Measurements from ENCODE around the gene RWDD3. TPM values are rescaled to one million over a fixed set of nuclear protein-coding genes. Genes with fewer than 3 reads are reported as not detected.

The RWDD3 gene
- total RNA-seq, 4 donors from 2014 or later, result 8.8 to 15.2 (median 11.6) TPM

- DNase-seq (ENCODE audit: extremely low spot score), result no peak
- H3K4me1 ChIP-seq, result peaks cover 5 to 20% (median 8%) of the 10 kb centered on the region in 4 donors
- no peak overlapping the region for H3K27ac ChIP-seq (replicated peaks in 1 of 4)
- H3K27me3 ChIP-seq, result no peaks in the 10 kb centered on the region
- intact Hi-C loops (cut with DNase I), result no loop called here
- peaks cover 0 to 3% (median 0%) of the 10 kb centered on the region in 4 donors for H3K36me3 ChIP-seq
- TF ChIP-seq, protein P1, sequence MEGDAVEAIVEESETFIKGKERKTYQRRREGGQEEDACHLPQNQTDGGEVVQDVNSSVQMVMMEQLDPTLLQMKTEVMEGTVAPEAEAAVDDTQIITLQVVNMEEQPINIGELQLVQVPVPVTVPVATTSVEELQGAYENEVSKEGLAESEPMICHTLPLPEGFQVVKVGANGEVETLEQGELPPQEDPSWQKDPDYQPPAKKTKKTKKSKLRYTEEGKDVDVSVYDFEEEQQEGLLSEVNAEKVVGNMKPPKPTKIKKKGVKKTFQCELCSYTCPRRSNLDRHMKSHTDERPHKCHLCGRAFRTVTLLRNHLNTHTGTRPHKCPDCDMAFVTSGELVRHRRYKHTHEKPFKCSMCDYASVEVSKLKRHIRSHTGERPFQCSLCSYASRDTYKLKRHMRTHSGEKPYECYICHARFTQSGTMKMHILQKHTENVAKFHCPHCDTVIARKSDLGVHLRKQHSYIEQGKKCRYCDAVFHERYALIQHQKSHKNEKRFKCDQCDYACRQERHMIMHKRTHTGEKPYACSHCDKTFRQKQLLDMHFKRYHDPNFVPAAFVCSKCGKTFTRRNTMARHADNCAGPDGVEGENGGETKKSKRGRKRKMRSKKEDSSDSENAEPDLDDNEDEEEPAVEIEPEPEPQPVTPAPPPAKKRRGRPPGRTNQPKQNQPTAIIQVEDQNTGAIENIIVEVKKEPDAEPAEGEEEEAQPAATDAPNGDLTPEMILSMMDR (IDR thresholded peaks at IDR 0.05), result no peak
- TF ChIP-seq EP300 (IDR thresholded peaks at IDR 0.05), result no peak
- no peak for TF ChIP-seq POLR2AphosphoS5 (IDR thresholded peaks at IDR 0.05)
- TF ChIP-seq POLR2A (IDR thresholded peaks at IDR 0.05; ENCODE audit: low read depth), result no peak
- no peak overlapping the region for H3K4me3 ChIP-seq
- H3K9me3 ChIP-seq, result no peaks in the 10 kb centered on the region
Observed at GRCh38 chr1:95196017-95196416, 38.0 kb upstream of the RWDD3 start.

- no peaks in the 10 kb centered on the region for H3K36me3 ChIP-seq
- H3K4me3 ChIP-seq, result no peak overlapping the region
- H3K27ac ChIP-seq (replicated peaks in 1 of 4), result no peak overlapping the region
- peaks cover 5 to 27% (median 9%) of the 10 kb centered on the region in 4 donors for H3K4me1 ChIP-seq
- DNase-seq (ENCODE audit: extremely low spot score), result no peak
- 48% methylated on average over 1 of the region's 1 CpG for WGBS
- no peaks in the 10 kb centered on the region for H3K27me3 ChIP-seq
- intact Hi-C loops (cut with DNase I), result no loop called here
- TF ChIP-seq, protein P1 (IDR thresholded peaks at IDR 0.05), result no peak
- TF ChIP-seq EP300 (IDR thresholded peaks at IDR 0.05), result no peak
- H3K9me3 ChIP-seq, result no peaks in the 10 kb centered on the region
Observed at GRCh38 chr1:95197616-95198252, 36.3 kb upstream of the RWDD3 start.

DNA sequence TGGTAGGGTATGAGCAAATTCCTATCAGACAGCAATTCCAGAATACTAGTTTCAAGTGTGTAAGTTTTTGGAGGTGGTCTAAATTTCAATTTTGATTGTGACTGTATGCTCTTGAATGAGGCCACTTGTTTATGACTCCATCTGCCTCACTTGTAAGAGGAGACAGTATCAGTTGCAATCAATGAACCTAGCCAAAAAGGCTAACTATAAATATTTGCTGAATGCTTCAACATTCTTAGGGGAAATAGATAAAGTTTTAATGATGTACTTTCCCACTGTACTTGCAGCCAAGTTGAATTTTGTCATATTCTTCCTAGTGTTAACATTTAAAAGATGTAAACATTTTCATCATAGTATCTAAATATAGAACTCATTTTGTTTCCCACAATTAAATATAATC is 32.1 kb upstream of the RWDD3 start:
- DNase-seq (ENCODE audit: extremely low spot score), result no peak
- no peaks in the 10 kb centered on the region for H3K9me3 ChIP-seq
- TF ChIP-seq POLR2A (IDR thresholded peaks at IDR 0.05; ENCODE audit: low read depth) (no peak), POLR2AphosphoS5 (IDR thresholded peaks at IDR 0.05) (no peak), EP300 (IDR thresholded peaks at IDR 0.05) (no peak)
- TF ChIP-seq, protein P1 (IDR thresholded peaks at IDR 0.05), result no peak
- H3K4me1 ChIP-seq, result peaks cover 0 to 15% (median 5%) of the 10 kb centered on the region in 4 donors
- H3K4me3 ChIP-seq, result no peak overlapping the region
- H3K27me3 ChIP-seq, result no peaks in the 10 kb centered on the region
- no peaks in the 10 kb centered on the region for H3K36me3 ChIP-seq
- intact Hi-C loops (cut with DNase I), result no loop called here
- no peak overlapping the region for H3K27ac ChIP-seq (replicated peaks in 1 of 4)

DNA sequence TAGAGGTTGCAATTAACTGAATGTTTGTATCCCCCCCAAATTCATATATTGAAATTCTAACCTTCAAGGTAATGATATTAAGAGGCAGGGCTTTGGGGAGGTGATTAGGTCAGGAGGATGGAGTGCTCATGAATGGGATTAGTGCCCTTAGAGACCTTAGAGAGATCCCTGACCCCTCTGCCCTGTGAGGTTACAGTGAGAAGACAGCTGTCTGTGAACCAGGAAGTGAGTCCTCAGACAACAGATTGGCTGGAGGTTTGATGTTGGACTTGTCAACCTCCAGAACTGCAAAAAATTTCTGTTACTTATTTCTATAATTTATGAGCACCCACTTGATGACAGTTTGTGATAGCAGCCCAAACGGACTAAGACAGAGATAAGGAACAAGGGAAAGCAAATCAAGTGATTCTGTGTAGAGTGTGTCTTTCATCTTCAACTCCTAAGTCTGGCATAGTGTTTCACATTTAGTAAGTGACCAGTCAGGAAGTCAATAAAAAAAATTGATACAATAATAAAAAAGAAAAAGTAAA is 30.0 kb upstream of the RWDD3 start:
- intact Hi-C loops (cut with DNase I), result no loop called here
- H3K4me1 ChIP-seq, result peaks cover 0 to 7% (median 1%) of the 10 kb centered on the region in 4 donors
- H3K27ac ChIP-seq (replicated peaks in 1 of 4), result no peak overlapping the region
- no peak for DNase-seq (ENCODE audit: extremely low spot score)
- no peaks in the 10 kb centered on the region for H3K9me3 ChIP-seq
- no peaks in the 10 kb centered on the region for H3K27me3 ChIP-seq
- H3K4me3 ChIP-seq, result no peak overlapping the region
- H3K36me3 ChIP-seq, result no peaks in the 10 kb centered on the region
- no peak for TF ChIP-seq EP300 (IDR thresholded peaks at IDR 0.05)
- no peak for TF ChIP-seq POLR2A (IDR thresholded peaks at IDR 0.05; ENCODE audit: low read depth)
- TF ChIP-seq, protein P1 (IDR thresholded peaks at IDR 0.05), result no peak
- TF ChIP-seq POLR2AphosphoS5 (IDR thresholded peaks at IDR 0.05), result no peak
- 57% methylated on average over 1 of the region's 1 CpG for WGBS

- H3K9me3 ChIP-seq, result no peaks in the 10 kb centered on the region
- no peaks in the 10 kb centered on the region for H3K27me3 ChIP-seq
- no peak overlapping the region for H3K27ac ChIP-seq (replicated peaks in 1 of 4)
- WGBS, result 97% methylated on average over 2 of the region's 2 CpGs
- intact Hi-C loops (cut with DNase I), result no loop called here
- TF ChIP-seq POLR2A (IDR thresholded peaks at IDR 0.05; ENCODE audit: low read depth), result no peak
- TF ChIP-seq, protein P1 (IDR thresholded peaks at IDR 0.05), result no peak
- no peak for TF ChIP-seq POLR2AphosphoS5 (IDR thresholded peaks at IDR 0.05)
- TF ChIP-seq EP300 (IDR thresholded peaks at IDR 0.05), result no peak
- DNase-seq (ENCODE audit: extremely low spot score), result no peak
- no peak overlapping the region for H3K4me3 ChIP-seq
- H3K4me1 ChIP-seq, result peaks cover 0 to 6% (median 1%) of the 10 kb centered on the region in 4 donors
- no peaks in the 10 kb centered on the region for H3K36me3 ChIP-seq
Observed at GRCh38 chr1:95206514-95206913, 27.5 kb upstream of the RWDD3 start.
